PC-3 (cell line): Measurements from ENCODE around the gene NLGN1. TPM values are rescaled to one million over a fixed set of nuclear protein-coding genes. Genes with fewer than 3 reads are reported as not detected.
A peak's percentile ranks its signal among the peaks of the same experiment; 100 is the strongest.

Experiments
- ATAC-seq: fragments of 200-7000 bp; cut with Tn5 transposase; 2 replicates; pipeline ENCODE4 v1.9.1; 2020; ENCODE audit warnings: mild to moderate bottlenecking, moderate library complexity
- BruUV-seq: library from RNA; stranded (reverse); fragments of 400-500 nt; replicated peaks from 2 replicates; lab custom pipeline; 2021; lab: Mats Ljungman, UMichigan
- CTCF ChIA-PET: fragments of 300-600 bp; sonication (Branson Sonifier 250); formaldehyde crosslinking; loops from one replicate; lab custom pipeline; 2022; ENCODE audit warnings: antibody characterized with exemption; lab: Charles Lee
- POLR2A ChIA-PET: fragments of 300-600 bp; sonication (Branson Sonifier 250); formaldehyde crosslinking; loops from one replicate; lab custom pipeline; 2022; ENCODE audit warnings: antibody characterized with exemption; ENCODE audit not compliant: unreplicated experiment; lab: Charles Lee
- DNase-seq: peaks from one replicate; pipeline ENCODE4 v3.0.0-alpha.2; 2015
- H2AFZ ChIP-seq: fragments of 300-600 bp; sonication (generic); 2 replicates; pipeline ENCODE4 v1.6.0; 2016; ENCODE audit warnings: antibody characterized with exemption, low read length
- H3F3A ChIP-seq: fragments of 300-600 bp; sonication (generic); one replicate; pipeline ENCODE4 v1.6.0; 2017; ENCODE audit warnings: antibody characterized with exemption, low read length, control low read depth, mild to moderate bottlenecking; ENCODE audit not compliant: unreplicated experiment
- H3K27ac ChIP-seq: fragments of 300-600 bp; sonication (generic); 2 replicates; pipeline ENCODE4 v1.5.1; 2016; ENCODE audit warnings: mild to moderate bottlenecking, low read length
- H3K27me3 ChIP-seq: fragments of 300-600 bp; sonication (generic); 2 replicates; pipeline ENCODE4 v1.6.1; 2016; ENCODE audit warnings: low read length, mixed read lengths
- H3K36me3 ChIP-seq: fragments of 300-600 bp; sonication (generic); 2 replicates; pipeline ENCODE4 v1.6.1; 2016; ENCODE audit warnings: low read depth, mixed run types, low read length, mixed read lengths
- H3K4me1 ChIP-seq: fragments of 300-600 bp; sonication (generic); 2 replicates; pipeline ENCODE4 v1.5.1; 2016; ENCODE audit warnings: low read length; ENCODE audit not compliant: insufficient read depth
- H3K4me2 ChIP-seq: fragments of 300-600 bp; sonication (generic); 2 replicates; pipeline ENCODE4 v1.6.0; 2016; ENCODE audit warnings: low read length
- H3K4me3 ChIP-seq: fragments of 300-600 bp; sonication (generic); 2 replicates; pipeline ENCODE4 v1.5.1; 2016; ENCODE audit warnings: mild to moderate bottlenecking, low read length, mixed read lengths
- H3K79me2 ChIP-seq: fragments of 300-600 bp; sonication (generic); 2 replicates; pipeline ENCODE4 v1.6.1; 2017; ENCODE audit warnings: low read length, mixed read lengths
- H3K9ac ChIP-seq: fragments of 300-600 bp; sonication (generic); 2 replicates; pipeline ENCODE4 v1.6.0; 2016; ENCODE audit warnings: mild to moderate bottlenecking, low read length
- H3K9me2 ChIP-seq: fragments of 300-600 bp; sonication (generic); replicated peaks from 2 replicates; pipeline ENCODE4 v1.6.1; 2016; ENCODE audit warnings: mixed run types, low read length, mixed read lengths
- H3K9me3 ChIP-seq: fragments of 300-600 bp; sonication (generic); 2 replicates; pipeline ENCODE4 v1.6.1; 2016; ENCODE audit warnings: low read length, mixed read lengths
- H4K20me1 ChIP-seq: fragments of 300-600 bp; sonication (generic); 2 replicates; pipeline ENCODE4 v1.6.1; 2016; ENCODE audit warnings: low read length, mixed read lengths
- EZH2 ChIP-seq: fragments of 300-600 bp; sonication (generic); IDR thresholded peaks from one replicate; pipeline ENCODE4 v1.6.1; 2017; ENCODE audit warnings: antibody characterized with exemption, mild to moderate bottlenecking, low read length; ENCODE audit not compliant: unreplicated experiment
- EZH2phosphoT487 ChIP-seq: fragments of 300-600 bp; sonication (generic); IDR thresholded peaks from 2 replicates; pipeline ENCODE4 v1.6.1; 2018; ENCODE audit warnings: mild to moderate bottlenecking, antibody characterized with exemption, low read length, borderline replicate concordance
- intact Hi-C: fragments of 100-400 bp; cut with micrococcal nuclease; formaldehyde crosslinking; loops from 2 replicates; pipeline ENCODE4 v1.9.0; 2023
- total RNA-seq: library from RNA; depleted of rRNA; stranded (reverse); fragments of >200 nt; gene quantifications from 2 replicates; pipeline ENCODE4 v1.2.3, GENCODE V29; 2014
- TF ChIP-seq, protein P1 (sequence below): fragments of 300-600 bp; sonication (generic); conservative IDR thresholded peaks from 2 replicates; pipeline ENCODE4 v1.5.1; 2017; ENCODE audit warnings: antibody characterized with exemption, low read depth, mild to moderate bottlenecking, low read length

Gene NLGN1
- total RNA-seq, 1 experiment from 2014 or later, result 0.77 TPM

DNA sequence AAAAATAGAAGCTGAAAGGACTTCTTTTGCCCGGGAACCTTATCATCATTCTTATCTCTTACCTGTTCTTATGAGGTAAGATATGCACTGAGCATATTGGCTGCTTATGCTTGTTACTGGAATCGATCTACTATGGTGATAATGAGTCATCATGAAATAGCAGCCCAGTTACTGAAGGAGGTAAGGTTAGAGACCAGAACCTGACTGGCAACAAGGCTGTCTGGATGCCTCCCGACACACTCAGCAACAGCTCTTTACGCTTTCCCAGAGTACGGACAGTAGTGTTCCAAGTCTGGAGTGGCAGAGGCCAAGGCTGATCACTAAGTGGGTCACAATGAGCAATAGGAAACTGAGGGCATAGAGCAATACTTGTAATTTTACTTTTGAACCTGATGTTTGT is 314.1 kb downstream of the NLGN1 start:
- Histone ChIP-seq H3K27ac (no peak overlapping the region), H3K79me2 (no peaks in the 10 kb centered on the region), H3K27me3 (no peaks in the 10 kb centered on the region; the same call in 1 of the 2 replicates), H3K9ac (no peak overlapping the region), H3F3A (no peaks in the 10 kb centered on the region), H3K36me3 (no peaks in the 10 kb centered on the region), H2AFZ (0 out of 2 replicates have a peak overlapping the region, but pooled peaks have one; percentile 40), H3K4me3 (no peak overlapping the region), H3K4me1 (0 out of 2 replicates have a peak, but pooled peaks cover 2% of the 10 kb centered on the region), H3K9me3 (no peaks in the 10 kb centered on the region), H3K9me2 (no peaks in the 10 kb centered on the region), H4K20me1 (no peaks in the 10 kb centered on the region), H3K4me2 (no peak overlapping the region)
- ATAC-seq (no peak), DNase-seq (peak; percentile 17)
- TF ChIP-seq, protein P1, sequence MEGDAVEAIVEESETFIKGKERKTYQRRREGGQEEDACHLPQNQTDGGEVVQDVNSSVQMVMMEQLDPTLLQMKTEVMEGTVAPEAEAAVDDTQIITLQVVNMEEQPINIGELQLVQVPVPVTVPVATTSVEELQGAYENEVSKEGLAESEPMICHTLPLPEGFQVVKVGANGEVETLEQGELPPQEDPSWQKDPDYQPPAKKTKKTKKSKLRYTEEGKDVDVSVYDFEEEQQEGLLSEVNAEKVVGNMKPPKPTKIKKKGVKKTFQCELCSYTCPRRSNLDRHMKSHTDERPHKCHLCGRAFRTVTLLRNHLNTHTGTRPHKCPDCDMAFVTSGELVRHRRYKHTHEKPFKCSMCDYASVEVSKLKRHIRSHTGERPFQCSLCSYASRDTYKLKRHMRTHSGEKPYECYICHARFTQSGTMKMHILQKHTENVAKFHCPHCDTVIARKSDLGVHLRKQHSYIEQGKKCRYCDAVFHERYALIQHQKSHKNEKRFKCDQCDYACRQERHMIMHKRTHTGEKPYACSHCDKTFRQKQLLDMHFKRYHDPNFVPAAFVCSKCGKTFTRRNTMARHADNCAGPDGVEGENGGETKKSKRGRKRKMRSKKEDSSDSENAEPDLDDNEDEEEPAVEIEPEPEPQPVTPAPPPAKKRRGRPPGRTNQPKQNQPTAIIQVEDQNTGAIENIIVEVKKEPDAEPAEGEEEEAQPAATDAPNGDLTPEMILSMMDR, result no peak
- TF ChIP-seq EZH2phosphoT487 (no peak), EZH2 (no peak)
- no TSS peak for BruUV-seq
- POLR2A ChIA-PET, result no interaction called here
- intact Hi-C loops, result no loop called here
- CTCF ChIA-PET, result no interaction called here

DNA sequence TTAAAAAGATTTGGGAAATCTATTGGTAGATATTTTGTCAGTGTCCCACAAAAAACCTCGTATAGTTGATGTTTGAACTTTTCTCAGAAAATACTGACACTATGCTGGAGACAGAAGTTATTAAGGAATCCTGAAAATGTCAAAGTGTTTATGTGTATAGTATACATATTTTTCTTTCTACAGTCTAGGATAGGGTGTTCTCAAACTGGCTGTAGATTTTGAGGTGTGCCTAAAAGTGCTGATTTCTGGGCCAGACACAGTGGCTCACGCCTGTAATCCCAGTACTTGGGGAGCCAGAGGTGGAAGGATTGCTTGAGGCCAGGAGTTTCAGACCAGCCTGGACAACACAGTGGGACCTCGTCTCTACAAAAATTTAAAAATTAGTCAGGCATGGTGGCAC is 322.0 kb downstream of the NLGN1 start:
- BruUV-seq, result no TSS peak
- TF ChIP-seq, protein P1, result no peak
- TF ChIP-seq EZH2 (no peak), EZH2phosphoT487 (no peak)
- CTCF ChIA-PET, result no interaction called here
- ATAC-seq (no peak), DNase-seq (no peak)
- intact Hi-C loops, result no loop called here
- H3K9ac ChIP-seq, result no peak overlapping the region
- H3K36me3 ChIP-seq, result no peaks in the 10 kb centered on the region
- no peaks in the 10 kb centered on the region for H3K9me3 ChIP-seq
- no peaks in the 10 kb centered on the region for H3K27me3 ChIP-seq
- H3K4me2 ChIP-seq, result no peak overlapping the region
- no peaks in the 10 kb centered on the region for H3K9me2 ChIP-seq
- no peaks in the 10 kb centered on the region for H3K4me1 ChIP-seq
- H3K79me2 ChIP-seq, result no peaks in the 10 kb centered on the region
- no peak overlapping the region for H2AFZ ChIP-seq
- no peaks in the 10 kb centered on the region for H4K20me1 ChIP-seq
- no peak overlapping the region for H3K4me3 ChIP-seq
- H3K27ac ChIP-seq, result no peak overlapping the region
- H3F3A ChIP-seq, result no peaks in the 10 kb centered on the region
- POLR2A ChIA-PET, result no interaction called here

DNA sequence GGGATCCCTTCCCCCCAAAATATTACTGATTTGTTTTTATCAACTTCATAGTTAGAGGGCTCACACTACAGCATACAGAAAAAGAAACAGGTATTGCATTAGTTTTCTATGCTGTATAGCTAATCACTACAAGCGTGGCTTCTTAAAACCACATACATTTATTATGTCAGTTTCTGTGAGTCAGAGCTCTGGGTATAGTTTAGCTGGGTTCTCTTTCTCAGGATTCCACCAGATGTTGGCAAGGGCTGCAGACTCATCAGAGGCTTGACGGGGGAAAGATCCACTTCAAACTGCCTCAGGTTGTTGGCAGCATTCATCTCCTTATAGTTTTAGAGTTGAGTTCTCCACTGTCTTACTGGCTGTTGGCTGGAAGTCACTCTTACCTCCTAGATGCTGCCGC is 328.0 kb downstream of the NLGN1 start:
- no peak overlapping the region for H2AFZ ChIP-seq
- no peaks in the 10 kb centered on the region for H3F3A ChIP-seq
- no peaks in the 10 kb centered on the region for H3K9me3 ChIP-seq
- no peak overlapping the region for H3K4me2 ChIP-seq
- ATAC-seq (peak; percentile 57), DNase-seq (peak; percentile 17)
- BruUV-seq, result no TSS peak
- no peaks in the 10 kb centered on the region for H3K4me1 ChIP-seq
- TF ChIP-seq EZH2phosphoT487 (no peak), EZH2 (no peak)
- TF ChIP-seq, protein P1, result no peak
- no peak overlapping the region for H3K27ac ChIP-seq
- no peaks in the 10 kb centered on the region for H3K9me2 ChIP-seq
- H3K27me3 ChIP-seq, result no peaks in the 10 kb centered on the region
- no peak overlapping the region for H3K9ac ChIP-seq
- intact Hi-C loops, result no loop called here
- H4K20me1 ChIP-seq, result no peaks in the 10 kb centered on the region
- H3K4me3 ChIP-seq, result no peak overlapping the region
- ChIA-PET POLR2A (no interaction called here), CTCF (no interaction called here)
- no peaks in the 10 kb centered on the region for H3K36me3 ChIP-seq
- H3K79me2 ChIP-seq, result no peaks in the 10 kb centered on the region
